Activated naive CD8-positive, alpha-beta T cell treated with anti-CD3 and anti-CD28 coated beads, Interleukin-2, amount 10 ng/mL, durations not matched to agents 7 days and 5 days (primary cell): ENCODE results near the gene NEDD4. TPM values are rescaled to one million over a fixed set of nuclear protein-coding genes. Genes with fewer than 3 reads are reported as not detected.

ENCODE experiments used
- ATAC-seq: fragments of 150-1000 bp; cut with Tn5 transposase; one replicate; pipeline ENCODE4 v1.10.0; 2021; ENCODE audit warnings: low read depth, moderate library complexity
- POLR2A ChIA-PET: fragments of 350-600 bp; sonication (Branson Sonifier 250); formaldehyde crosslinking; loops from one replicate; lab custom pipeline; 2021; ENCODE audit warnings: antibody characterized with exemption; lab: Charles Lee
- DNase-seq: peaks from one replicate; pipeline ENCODE4 v3.0.0; 2021
- H3K27ac Mint-ChIP-seq: one replicate; pipeline ENCODE4 v1.8.0; 2022; ENCODE audit warnings: mild to moderate bottlenecking, mixed read lengths
- H3K27me3 Mint-ChIP-seq: one replicate; pipeline ENCODE4 v1.8.0; 2022; ENCODE audit warnings: mild to moderate bottlenecking, moderate library complexity, mixed read lengths
- H3K36me3 Mint-ChIP-seq: one replicate; pipeline ENCODE4 v1.8.0; 2021; ENCODE audit warnings: mild to moderate bottlenecking, mixed read lengths
- H3K4me1 Mint-ChIP-seq: one replicate; pipeline ENCODE4 v1.8.0; 2021; ENCODE audit warnings: mixed read lengths
- H3K4me3 Mint-ChIP-seq: one replicate; pipeline ENCODE4 v1.8.0; 2022; ENCODE audit warnings: mild to moderate bottlenecking, moderate library complexity, mixed read lengths
- H3K9me3 Mint-ChIP-seq: one replicate; pipeline ENCODE4 v1.8.0; 2021; ENCODE audit warnings: mixed read lengths
- total RNA-seq, 2 experiments: library from RNA; stranded (reverse); gene quantifications; one replicate each; pipeline ENCODE4 v1.2.3, GENCODE V29; 2021

NEDD4 gene
- total RNA-seq, 2 experiments from 2014 or later: 5.1 to 6.6 TPM

- Mint-ChIP-seq H3K36me3 (no peaks in the 10 kb centered on the region), H3K27me3 (peaks cover 17% of the 10 kb centered on the region), H3K4me1 (no peaks in the 10 kb centered on the region), H3K4me3 (no peak overlapping the region), H3K27ac (no peak overlapping the region), H3K9me3 (no peaks in the 10 kb centered on the region)
- POLR2A ChIA-PET: no interaction called here
- DNase-seq: no peak
- ATAC-seq: no peak
These were observed 213.1 kb downstream of the NEDD4 start for GRCh38 chr15:55780292-55780691.

GRCh38 chr15:55778932-55779331 lies 214.5 kb downstream of the NEDD4 start:
- no peak for DNase-seq
- no peaks in the 10 kb centered on the region for H3K9me3 Mint-ChIP-seq
- H3K27me3 Mint-ChIP-seq: peaks cover 12% of the 10 kb centered on the region
- no peak overlapping the region for H3K27ac Mint-ChIP-seq
- H3K4me3 Mint-ChIP-seq: no peak overlapping the region
- no peaks in the 10 kb centered on the region for H3K4me1 Mint-ChIP-seq
- no peaks in the 10 kb centered on the region for H3K36me3 Mint-ChIP-seq
- ATAC-seq: no peak
- POLR2A ChIA-PET: no interaction called here
